Stimulated activated CD4-positive, alpha-beta T cell treated with anti-CD3 and anti-CD28 coated beads, Interleukin-12 subunit alpha, Interleukin-12 subunit beta, amount 100 ng/mL, for 48 hours (primary cell): ENCODE data around the gene CACNB4.

Source experiments
- DNase-seq, 3 donors: peaks; one replicate each; pipeline ENCODE4 v3.0.0-alpha.2; 2020; ENCODE audit warnings: low read depth in 2 of 3, low spot score in 1 of 3

The CACNB4 gene

GRCh38 chr2:151860613-151861146, 238.2 kb downstream of the CACNB4 start:
- no peak for DNase-seq

GRCh38 chr2:151860210-151860609, 238.6 kb downstream of the CACNB4 start:
- no peak for DNase-seq

- DNase-seq: no peak
Observed at GRCh38 chr2:151857650-151858049, 241.2 kb downstream of the CACNB4 start.

- DNase-seq: no peak
Observed at GRCh38 chr2:151855111-151855510, 243.7 kb downstream of the CACNB4 start.

GRCh38 chr2:151853070-151853758, 245.6 kb downstream of the CACNB4 start:
- no peak for DNase-seq

- DNase-seq: no peak
Observed at GRCh38 chr2:151852260-151853069, 246.4 kb downstream of the CACNB4 start.

- no peak for DNase-seq
Observed at GRCh38 chr2:151851761-151852160, 247.1 kb downstream of the CACNB4 start.

- DNase-seq: no peak
Observed at GRCh38 chr2:151849413-151850010, 249.3 kb downstream of the CACNB4 start.

- DNase-seq: no peak
Observed at GRCh38 chr2:151845884-151846283, 253.0 kb downstream of the CACNB4 start.

GRCh38 chr2:151845481-151845880, 253.4 kb downstream of the CACNB4 start:
- DNase-seq: no peak

GRCh38 chr2:151844211-151844896, 254.5 kb downstream of the CACNB4 start:
- DNase-seq: no peak

GRCh38 chr2:151843691-151844061, 255.2 kb downstream of the CACNB4 start:
- DNase-seq: no peak

- no peak for DNase-seq
Observed at GRCh38 chr2:151842830-151843690, 255.8 kb downstream of the CACNB4 start.

GRCh38 chr2:151841047-151841424, 257.8 kb downstream of the CACNB4 start:
- no peak for DNase-seq

GRCh38 chr2:151840216-151841046, 258.4 kb downstream of the CACNB4 start:
- DNase-seq: no peak

GRCh38 chr2:151837926-151838325, 260.9 kb downstream of the CACNB4 start:
- no peak for DNase-seq

- DNase-seq: no peak
Observed at GRCh38 chr2:151833984-151834383, 264.9 kb downstream of the CACNB4 start.

- no peak for DNase-seq
Observed at GRCh38 chr2:151830961-151831360, 267.9 kb downstream of the CACNB4 start.

GRCh38 chr2:151828890-151829324, 269.9 kb downstream of the CACNB4 start:
- DNase-seq: no peak
